H1 (cell line): Measurements from ENCODE around the gene NELFB. TPM values are rescaled to one million over a fixed set of nuclear protein-coding genes. Genes with fewer than 3 reads are reported as not detected.
"Not testable (repeated sequence)": the region's sequence is repeated elsewhere in the genome, so short reads cannot be mapped to it uniquely, and the experiment has no call there.

Experiments
- CTCF ChIA-PET: fragments of 300-600 bp; sonication (Branson Sonifier 250); formaldehyde crosslinking; loops from one replicate; lab custom pipeline; 2021; ENCODE audit not compliant: partially characterized antibody; lab: Charles Lee
- POLR2A ChIA-PET: fragments of 300-600 bp; sonication (Branson Sonifier 250); formaldehyde crosslinking; loops from one replicate; lab custom pipeline; 2021; ENCODE audit warnings: inconsistent platforms; ENCODE audit not compliant: partially characterized antibody; lab: Charles Lee
- DNase-seq, 2 experiments: peaks; one replicate each; pipeline versions ENCODE4 v3.0.0 to v3.0.0-alpha.2; 2010 to 2022; ENCODE audit warnings: low spot score in 2 of 2, low read depth in 1 of 2, mixed read lengths in 1 of 2
- FAIRE-seq: peaks from 2 replicates; lab custom pipeline; 2011; peaks lifted over from hg19 to GRCh38; lab: Jason Lieb, UNC
- H2AFZ ChIP-seq: 2 replicates; pipeline ENCODE4 v1.8.1; 2012; ENCODE audit warnings: low read length, inconsistent platforms
- H2AK5ac ChIP-seq: 2 replicates; pipeline ENCODE4 v1.6.1; 2013; ENCODE audit warnings: low read depth, low read length
- H2BK120ac ChIP-seq: replicated peaks from 2 replicates; pipeline ENCODE3; 2013; ENCODE audit warnings: low read depth, low read length, inconsistent platforms
- H2BK12ac ChIP-seq: 2 replicates; pipeline ENCODE4 v1.6.1; 2013; ENCODE audit warnings: low read depth, low read length
- H2BK15ac ChIP-seq: 2 replicates; pipeline ENCODE4 v1.6.1; 2013; ENCODE audit warnings: low read length
- H2BK20ac ChIP-seq: 2 replicates; pipeline ENCODE4 v1.6.1; 2013; ENCODE audit warnings: low read length
- H2BK5ac ChIP-seq: 2 replicates; pipeline ENCODE4 v1.6.1; 2013; ENCODE audit warnings: low read depth, low read length
- H3K14ac ChIP-seq: 2 replicates; pipeline ENCODE4 v1.6.1; 2013; ENCODE audit warnings: inconsistent platforms; ENCODE audit not compliant: insufficient read length
- H3K18ac ChIP-seq: 2 replicates; pipeline ENCODE4 v1.6.1; 2013; ENCODE audit warnings: low read length; ENCODE audit errors: extremely low read depth
- H3K23ac ChIP-seq: 2 replicates; pipeline ENCODE4 v1.6.1; 2013; ENCODE audit warnings: inconsistent platforms; ENCODE audit not compliant: insufficient read length
- H3K23me2 ChIP-seq: 2 replicates; pipeline ENCODE4 v1.6.1; 2013; ENCODE audit warnings: low read depth, low read length
- H3K27ac ChIP-seq: 2 replicates; pipeline ENCODE4 v1.6.1; 2011; ENCODE audit warnings: low read depth, low read length, inconsistent platforms
- H3K27me3 ChIP-seq, 4 experiments: replicated peaks in 1 of 4; 1 replicate in 1 of 4; 2 replicates in 3 of 4; pipeline versions ENCODE4 v1.6.1 to v1.8.1; 2011 to 2013; ENCODE audit warnings: low read length in 3 of 4, mild to moderate bottlenecking in 3 of 4, inconsistent platforms in 2 of 4, mixed read lengths in 2 of 4, moderate library complexity in 1 of 4; ENCODE audit not compliant: control insufficient read depth in 3 of 4, insufficient read depth in 3 of 4; ENCODE audit errors: extremely low read depth in 1 of 4
- H3K36me3 ChIP-seq, 4 experiments: 2 replicates each; pipeline versions ENCODE4 v1.6.1 to v1.8.1; 2011 to 2013; ENCODE audit warnings: mild to moderate bottlenecking in 4 of 4, low read length in 3 of 4, moderate library complexity in 2 of 4, control low read depth in 1 of 4, inconsistent platforms in 1 of 4; ENCODE audit not compliant: insufficient read depth in 4 of 4, control insufficient read depth in 2 of 4
- H3K4ac ChIP-seq: replicated peaks from 2 replicates; pipeline ENCODE3; 2013; ENCODE audit warnings: low read length, low read depth, mixed read lengths, inconsistent platforms; ENCODE audit not compliant: insufficient read length
- H3K4me1 ChIP-seq, 4 experiments: replicated peaks in 1 of 4; 1 replicate in 1 of 4; 2 replicates in 3 of 4; pipeline versions ENCODE4 v1.6.1 to v1.8.1; 2011 to 2013; ENCODE audit warnings: low read length in 3 of 4, inconsistent platforms in 2 of 4, mixed read lengths in 1 of 4; ENCODE audit not compliant: insufficient read depth in 4 of 4, control insufficient read depth in 3 of 4
- H3K4me2 ChIP-seq, 2 experiments: 2 replicates each; pipeline versions ENCODE4 v1.6.1 to v1.8.1; 2011 to 2013; ENCODE audit warnings: low read depth in 2 of 2, low read length in 2 of 2, control low read depth in 1 of 2, inconsistent platforms in 1 of 2, mild to moderate bottlenecking in 1 of 2; ENCODE audit not compliant: insufficient read depth in 1 of 2
- H3K4me3 ChIP-seq, 4 experiments: fragments of 200-600, 300-600 bp in 1 of 4; sonication (generic), shearing (Covaris generic), sonication (Bioruptor Twin) in 1 of 4; 2 replicates each; pipeline versions ENCODE4 v1.5.1 to v1.8.1; 2011 to 2016; ENCODE audit warnings: low read length in 4 of 4, low read depth in 3 of 4, control low read depth in 2 of 4, inconsistent platforms in 2 of 4, mild to moderate bottlenecking in 2 of 4, mixed read lengths in 1 of 4, moderate library complexity in 1 of 4; ENCODE audit not compliant: insufficient read depth in 2 of 4; ENCODE audit errors: extremely low read depth in 1 of 4
- H3K56ac ChIP-seq: replicated peaks from 2 replicates; pipeline ENCODE3; 2013; ENCODE audit warnings: low read depth, mild to moderate bottlenecking, mixed read lengths, low read length, inconsistent platforms; ENCODE audit not compliant: insufficient read length
- H3K79me1 ChIP-seq: 2 replicates; pipeline ENCODE4 v1.6.1; 2013; ENCODE audit warnings: low read depth, low read length, control low read depth
- H3K79me2 ChIP-seq, 2 experiments: 2 replicates each; pipeline versions ENCODE4 v1.6.1 to v1.8.1; 2012 to 2013; ENCODE audit warnings: low read length in 2 of 2, mild to moderate bottlenecking in 2 of 2, inconsistent platforms in 1 of 2; ENCODE audit not compliant: insufficient read depth in 2 of 2, control insufficient read depth in 1 of 2
- H3K9ac ChIP-seq, 4 experiments: replicated peaks in 1 of 4; 1 replicate in 1 of 4; 2 replicates in 3 of 4; pipeline versions ENCODE4 v1.6.1 to v1.8.1; 2011 to 2013; ENCODE audit warnings: low read depth in 3 of 4, low read length in 3 of 4, control low read depth in 2 of 4, mild to moderate bottlenecking in 2 of 4, moderate library complexity in 2 of 4, inconsistent platforms in 1 of 4; ENCODE audit errors: extremely low read depth in 1 of 4
- H3K9me3 ChIP-seq, 2 experiments: 2 replicates each; pipeline versions ENCODE4 v1.6.1 to v1.8.1; 2012 to 2013; ENCODE audit warnings: mild to moderate bottlenecking in 2 of 2, moderate library complexity in 2 of 2, control low read depth in 1 of 2, inconsistent platforms in 1 of 2, low read depth in 1 of 2, low read length in 1 of 2, mixed read lengths in 1 of 2; ENCODE audit not compliant: insufficient read depth in 2 of 2
- H4K20me1 ChIP-seq, 2 experiments: replicated peaks in 1 of 2; 2 replicates each; pipeline versions ENCODE3 to v1.8.1; 2011 to 2013; ENCODE audit warnings: inconsistent platforms in 2 of 2, low read length in 2 of 2, mild to moderate bottlenecking in 1 of 2; ENCODE audit not compliant: insufficient read depth in 2 of 2, control insufficient read depth in 1 of 2
- H4K5ac ChIP-seq: 2 replicates; pipeline ENCODE4 v1.6.1; 2013; ENCODE audit warnings: low read length, low read depth, mixed read lengths, inconsistent platforms; ENCODE audit not compliant: insufficient read length
- H4K8ac ChIP-seq: 2 replicates; pipeline ENCODE4 v1.8.0; 2013; ENCODE audit warnings: mild to moderate bottlenecking, moderate library complexity, low read length, inconsistent platforms; ENCODE audit not compliant: insufficient read depth; ENCODE audit errors: extremely low read depth
- H4K91ac ChIP-seq: replicated peaks from 2 replicates; pipeline ENCODE3; 2013; ENCODE audit warnings: low read length, mixed read lengths, inconsistent platforms; ENCODE audit not compliant: insufficient read length
- POLR2AphosphoS5 ChIP-seq: IDR thresholded peaks from 2 replicates; pipeline ENCODE4 v1.6.1; 2011; ENCODE audit warnings: low read depth, low read length
- SP1 ChIP-seq: IDR thresholded peaks from 2 replicates; pipeline ENCODE4 v1.6.1; 2011; ENCODE audit warnings: low read depth, low read length
- WGBS, 2 experiments: shearing (Covaris generic) in 1 of 2; methylation state at CpG; one replicate each; pipeline versions ENCODE4 v1.1.6 to v1.1.7; 2013 to 2015; ENCODE audit warnings: low lambda C conversion rate in 2 of 2, mixed read lengths in 2 of 2, inconsistent platforms in 1 of 2, low coverage in 1 of 2, missing lambda C conversion rate in 1 of 2; ENCODE audit not compliant: insufficient replicate concordance in 2 of 2, insufficient coverage in 1 of 2, insufficient read length in 1 of 2; ENCODE audit errors: extremely low coverage in 1 of 2, missing lambda C conversion rate in 1 of 2; 5-methylcytosine and 5-hydroxymethylcytosine counted together
- polyA plus RNA-seq, 7 experiments: library from polyadenylated mRNA; depleted of rRNA in 3 of 7; stranded (reverse) in 5 of 7; unstranded in 2 of 7; fragments of >200 nt in 5 of 7; fragments of 200-250 nt in 2 of 7; gene quantifications; 1 replicate in 5 of 7; 2 replicates in 1 of 7; 4 replicates in 1 of 7; pipeline versions ENCODE4 v1.2.1 to v1.2.3, GENCODE V29; 2011 to 2013; ENCODE audit warnings: missing spikeins in 2 of 7, mixed read lengths in 2 of 7
- total RNA-seq: library from RNA; stranded (reverse); fragmentation: NEBNext Ultra II Directional; extraction: Animal tissue kit (Norgen Biotek cat#: 25700); gene quantifications from 2 replicates; pipeline ENCODE4 v1.2.1, GENCODE V29; 2021

The NELFB gene
- total and polyA plus RNA-seq, 2 of the 8 experiments (the other 6 are each of a cell fraction or from before 2014, with no cell fraction given), result 57.6 to 78.0 TPM

DNA sequence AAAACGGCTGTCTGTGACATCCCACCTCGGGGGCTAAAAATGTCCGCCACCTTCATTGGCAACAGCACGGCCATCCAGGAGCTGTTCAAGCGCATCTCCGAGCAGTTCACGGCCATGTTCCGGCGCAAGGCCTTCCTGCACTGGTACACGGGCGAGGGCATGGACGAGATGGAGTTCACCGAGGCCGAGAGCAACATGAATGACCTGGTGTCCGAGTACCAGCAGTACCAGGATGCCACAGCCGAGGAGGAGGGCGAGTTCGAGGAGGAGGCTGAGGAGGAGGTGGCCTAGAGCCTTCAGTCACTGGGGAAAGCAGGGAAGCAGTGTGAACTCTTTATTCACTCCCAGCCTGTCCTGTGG is 11.9 kb upstream of the NELFB start:
- POLR2A ChIA-PET, result interaction anchor here (1.1 to 69.9 kb wide), 10 partner anchors 8 to 173 kb away, joined by 3 to 1462 read pairs (median 4); partner anchors contain the start of genes ANAPC2, CYSRT1, NDOR1 and NELFB
- not testable (repeated sequence) for FAIRE-seq, H2BK5ac ChIP-seq, H2BK20ac ChIP-seq, H3K9ac ChIP-seq, H4K8ac ChIP-seq, H3K27me3 ChIP-seq, H3K56ac ChIP-seq, H3K23ac ChIP-seq, H2BK12ac ChIP-seq, H3K18ac ChIP-seq, H3K23me2 ChIP-seq, H2BK15ac ChIP-seq, H4K91ac ChIP-seq, H2AK5ac ChIP-seq, H3K4me2 ChIP-seq, H3K9me3 ChIP-seq, H3K27ac ChIP-seq, H2AFZ ChIP-seq, H3K14ac ChIP-seq, H3K4ac ChIP-seq, DNase-seq, H4K5ac ChIP-seq, H2BK120ac ChIP-seq, H3K4me3 ChIP-seq, H3K79me1 ChIP-seq
- Histone ChIP-seq H4K20me1 (peaks cover 17 to 23% of the 10 kb centered on the region in 2 experiments), H3K79me2 (peaks cover 0 to 20% of the 10 kb centered on the region in 2 experiments; a peak in 2 of 4 replicates), H3K36me3 (peaks cover 6 to 18% (median 15%) of the 10 kb centered on the region in 4 experiments; a peak in 7 of 8 replicates), H3K4me1 (peaks cover 0 to 20% (median 11%) of the 10 kb centered on the region in 4 experiments; a peak in 5 of 7 replicates)
- CTCF ChIA-PET, result interaction anchor here (0.6 to 9.1 kb wide), 8 partner anchors 10 to 214 kb away, joined by 3 to 113 read pairs (median 5); partner anchors contain the start of genes CYSRT1, RNF208 and RNF224
- TF ChIP-seq SP1, result peak; percentile 44; the same call in 1 of the 2 replicates
- 0 out of 2 replicates have a peak, but pooled peaks have one; percentile 56 for TF ChIP-seq POLR2AphosphoS5
- WGBS, 2 experiments, result 99% methylated on average over 18 of the region's 18 CpGs; no CpG with 5 or more reads in 1 of the 2 experiments
